ENCODE measurements around the gene OSER1. TPM values are rescaled to one million over a fixed set of nuclear protein-coding genes. Genes with fewer than 3 reads are reported as not detected.

OSER1 gene
- total RNA-seq, 2 experiments from 2014 or later, result 172 TPM

DNA sequence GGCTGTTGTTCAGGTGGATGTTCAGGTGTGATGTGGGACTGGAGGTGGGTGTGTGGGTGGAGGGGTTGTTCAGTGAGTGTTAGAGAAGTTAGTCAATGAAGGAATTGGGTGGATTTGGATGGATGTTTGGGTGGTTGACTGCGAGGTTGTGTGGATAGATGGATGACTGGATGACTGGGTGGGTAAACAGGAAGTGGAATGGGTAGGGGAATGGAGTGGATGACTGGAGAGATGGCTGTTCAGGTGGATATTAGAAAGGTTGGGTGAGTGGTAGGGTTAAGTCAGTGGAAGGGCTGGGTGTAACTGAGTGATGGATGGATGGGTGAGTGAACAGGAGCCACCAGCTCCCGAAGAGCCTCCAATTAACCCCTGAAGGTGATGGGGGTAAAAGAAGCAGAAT is 51.4 kb downstream of the OSER1 start:
- POLR2A ChIA-PET, result no interaction called here
- intact Hi-C loops (cut with DNase I, micrococcal nuclease), result no loop called here
- Mint-ChIP-seq H3K4me3 (no peak overlapping the region), H3K36me3 (ENCODE audit: low read depth) (no peaks in the 10 kb centered on the region), H3K27ac (no peak overlapping the region), H3K27me3 (peaks cover 63% of the 10 kb centered on the region), H3K9me3 (peaks cover 3% of the 10 kb centered on the region), H3K4me1 (ENCODE audit: low read depth) (peaks cover under 1% of the 10 kb centered on the region)
- Histone ChIP-seq H3K4me3 (ENCODE audit: low read length) (no peak overlapping the region), H3K36me3 (ENCODE audit: insufficient read depth, low read length) (no peaks in the 10 kb centered on the region), H3K27ac (ENCODE audit: low read depth in 1 of 2, low read length in 2 of 2) (no peak overlapping the region), H3K9me3 (ENCODE audit: control insufficient read depth in 1 of 2, insufficient read depth in 1 of 2, low read length in 2 of 2) (peaks cover 0 to 4% of the 10 kb centered on the region in 2 experiments), H3K4me1 (ENCODE audit: insufficient read depth, low read length) (peaks cover 5% of the 10 kb centered on the region), H3K27me3 (ENCODE audit: control insufficient read depth in 1 of 2, insufficient read depth in 2 of 2, low read length in 2 of 2) (peaks cover 15 to 18% of the 10 kb centered on the region in 2 experiments)
- DNase-seq (no peak), ATAC-seq (ENCODE audit: poor library complexity) (no peak)
- CTCF ChIA-PET, result no interaction called here
- TF ChIP-seq, protein P1, sequence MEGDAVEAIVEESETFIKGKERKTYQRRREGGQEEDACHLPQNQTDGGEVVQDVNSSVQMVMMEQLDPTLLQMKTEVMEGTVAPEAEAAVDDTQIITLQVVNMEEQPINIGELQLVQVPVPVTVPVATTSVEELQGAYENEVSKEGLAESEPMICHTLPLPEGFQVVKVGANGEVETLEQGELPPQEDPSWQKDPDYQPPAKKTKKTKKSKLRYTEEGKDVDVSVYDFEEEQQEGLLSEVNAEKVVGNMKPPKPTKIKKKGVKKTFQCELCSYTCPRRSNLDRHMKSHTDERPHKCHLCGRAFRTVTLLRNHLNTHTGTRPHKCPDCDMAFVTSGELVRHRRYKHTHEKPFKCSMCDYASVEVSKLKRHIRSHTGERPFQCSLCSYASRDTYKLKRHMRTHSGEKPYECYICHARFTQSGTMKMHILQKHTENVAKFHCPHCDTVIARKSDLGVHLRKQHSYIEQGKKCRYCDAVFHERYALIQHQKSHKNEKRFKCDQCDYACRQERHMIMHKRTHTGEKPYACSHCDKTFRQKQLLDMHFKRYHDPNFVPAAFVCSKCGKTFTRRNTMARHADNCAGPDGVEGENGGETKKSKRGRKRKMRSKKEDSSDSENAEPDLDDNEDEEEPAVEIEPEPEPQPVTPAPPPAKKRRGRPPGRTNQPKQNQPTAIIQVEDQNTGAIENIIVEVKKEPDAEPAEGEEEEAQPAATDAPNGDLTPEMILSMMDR (IDR thresholded peaks at IDR 0.05), result no peak

DNA sequence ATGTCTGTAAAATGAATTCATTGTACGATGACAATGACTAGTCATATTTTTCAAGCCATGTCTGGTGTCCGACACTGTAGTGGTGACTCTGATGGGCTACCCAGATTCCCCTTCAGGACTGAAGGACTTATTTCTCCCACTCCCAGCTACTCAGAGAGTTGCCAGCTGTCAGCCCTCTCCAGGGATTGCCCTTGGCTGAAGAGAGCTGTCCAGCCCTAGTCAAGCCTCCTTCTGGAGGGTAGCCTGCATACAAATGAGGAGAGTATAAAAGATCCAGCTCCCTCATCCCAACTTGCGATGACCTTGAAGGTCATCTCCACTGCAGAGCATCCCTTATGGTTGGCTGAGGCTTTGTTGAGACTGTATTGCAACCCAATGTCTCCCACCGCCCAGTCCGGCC is 53.5 kb downstream of the OSER1 start:
- H3K36me3 Mint-ChIP-seq (ENCODE audit: low read depth), result no peaks in the 10 kb centered on the region
- H3K4me3 Mint-ChIP-seq, result no peak overlapping the region
- no peak for DNase-seq
- H3K27ac Mint-ChIP-seq, result no peak overlapping the region
- intact Hi-C loops (cut with DNase I, micrococcal nuclease), result no loop called here
- Histone ChIP-seq H3K9me3 (ENCODE audit: control insufficient read depth in 1 of 2, insufficient read depth in 1 of 2, low read length in 2 of 2) (peaks cover 0 to 4% of the 10 kb centered on the region in 2 experiments), H3K4me1 (ENCODE audit: insufficient read depth, low read length) (peaks cover 16% of the 10 kb centered on the region), H3K27ac (ENCODE audit: low read depth in 1 of 2, low read length in 2 of 2) (no peak overlapping the region), H3K27me3 (ENCODE audit: control insufficient read depth in 1 of 2, insufficient read depth in 2 of 2, low read length in 2 of 2) (peaks cover 3 to 8% of the 10 kb centered on the region in 2 experiments), H3K36me3 (ENCODE audit: insufficient read depth, low read length) (no peaks in the 10 kb centered on the region), H3K4me3 (ENCODE audit: low read length) (no peak overlapping the region)
- CTCF ChIA-PET, result no interaction called here
- H3K27me3 Mint-ChIP-seq, result peaks cover 46% of the 10 kb centered on the region
- POLR2A ChIA-PET, result no interaction called here
- TF ChIP-seq, protein P1 (IDR thresholded peaks at IDR 0.05), result no peak
- no peak for ATAC-seq (ENCODE audit: poor library complexity)
- peaks cover 15% of the 10 kb centered on the region for H3K4me1 Mint-ChIP-seq (ENCODE audit: low read depth)
- peaks cover 3% of the 10 kb centered on the region for H3K9me3 Mint-ChIP-seq

DNA sequence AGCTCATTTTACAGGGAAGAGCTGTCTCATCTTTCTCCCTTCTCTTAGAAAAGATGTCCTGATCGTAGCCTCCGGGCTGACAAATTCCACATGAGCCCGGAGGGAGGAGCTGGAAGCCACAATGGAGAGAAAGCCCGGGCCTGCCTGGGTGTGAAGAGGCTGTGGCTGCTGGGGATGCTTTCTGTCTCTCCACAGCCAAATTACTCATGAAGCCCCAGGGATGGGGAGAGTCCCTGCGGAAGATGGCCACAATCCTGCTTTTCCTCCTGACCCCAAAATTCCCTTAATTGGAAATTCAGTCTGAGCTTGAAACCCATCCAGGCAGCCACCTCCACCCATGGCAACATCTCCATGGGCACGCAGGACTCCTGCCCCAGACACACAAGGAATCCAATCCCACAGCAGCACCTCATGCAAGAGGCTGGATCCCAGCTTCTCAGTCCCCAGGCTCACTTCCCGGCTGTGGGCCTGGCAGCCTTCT is 56.0 kb downstream of the OSER1 start:
- Mint-ChIP-seq H3K4me1 (ENCODE audit: low read depth) (peaks cover 15% of the 10 kb centered on the region), H3K9me3 (peaks cover 3% of the 10 kb centered on the region), H3K4me3 (no peak overlapping the region), H3K27me3 (peaks cover 30% of the 10 kb centered on the region), H3K36me3 (ENCODE audit: low read depth) (no peaks in the 10 kb centered on the region), H3K27ac (no peak overlapping the region)
- ChIA-PET CTCF (interaction anchor here (0.9 kb wide), 1 partner anchor 35 kb away, joined by 3 read pairs; no protein-coding TSS in a partner anchor), POLR2A (no interaction called here)
- Histone ChIP-seq H3K36me3 (ENCODE audit: insufficient read depth, low read length) (no peaks in the 10 kb centered on the region), H3K4me3 (ENCODE audit: low read length) (no peak overlapping the region), H3K4me1 (ENCODE audit: insufficient read depth, low read length) (peaks cover 16% of the 10 kb centered on the region), H3K27me3 (ENCODE audit: control insufficient read depth in 1 of 2, insufficient read depth in 2 of 2, low read length in 2 of 2) (peaks cover 3 to 8% of the 10 kb centered on the region in 2 experiments), H3K9me3 (ENCODE audit: control insufficient read depth in 1 of 2, insufficient read depth in 1 of 2, low read length in 2 of 2) (no peaks in the 10 kb centered on the region), H3K27ac (ENCODE audit: low read depth in 1 of 2, low read length in 2 of 2) (no peak overlapping the region)
- intact Hi-C loops (cut with DNase I, micrococcal nuclease), result loop anchor here in 1 of 2 experiments (5.0 kb wide), 1 partner anchor 33 kb away; the partner anchor contains the start of gene JPH2
- TF ChIP-seq, protein P1 (IDR thresholded peaks at IDR 0.05), result no peak
- ATAC-seq (ENCODE audit: poor library complexity) (no peak), DNase-seq (no peak)
